B cell (primary cell): ENCODE measurements around the gene KLHL3. TPM values are rescaled to one million over a fixed set of nuclear protein-coding genes. Genes with fewer than 3 reads are reported as not detected.

Experiments used
- ATAC-seq: fragments of 200-7000 bp; cut with Tn5 transposase; one replicate; pipeline ENCODE4 v1.10.0; 2021; ENCODE audit warnings: low read depth, mild to moderate bottlenecking, moderate number of reproducible peaks, moderate library complexity
- CTCF ChIA-PET: fragments of 350-600 bp; sonication (Branson Sonifier 250); formaldehyde crosslinking; loops from one replicate; lab custom pipeline; 2021; ENCODE audit warnings: antibody characterized with exemption, inconsistent platforms; lab: Charles Lee
- POLR2A ChIA-PET: fragments of 350-600 bp; sonication (Branson Sonifier 250); formaldehyde crosslinking; loops from one replicate; lab custom pipeline; 2021; ENCODE audit warnings: antibody characterized with exemption; lab: Charles Lee
- DNase-seq: peaks from one replicate; pipeline ENCODE4 v3.0.0; 2013
- H2AFZ ChIP-seq: 2 replicates; pipeline ENCODE4 v1.6.1; 2012; ENCODE audit warnings: mild to moderate bottlenecking, low read depth, low read length; ENCODE audit not compliant: insufficient read depth, poor library complexity, severe bottlenecking
- H3K27ac ChIP-seq, 2 donors: 1 replicate in 1 of 2; 2 replicates in 1 of 2; pipeline ENCODE4 v1.5.1; 2012 to 2013; ENCODE audit warnings: low read length in 2 of 2, mild to moderate bottlenecking in 2 of 2, moderate library complexity in 1 of 2
- H3K27me3 ChIP-seq, 4 experiments: fragments of 200-600 bp in 1 of 4; sonication (generic) in 1 of 4; replicated peaks in 1 of 4; 1 replicate in 2 of 4; 2 replicates in 2 of 4; pipeline versions ENCODE4 v1.6.1 to v1.7.0; 2013 to 2016; ENCODE audit warnings: low read length in 3 of 4, mild to moderate bottlenecking in 2 of 4, mixed read lengths in 1 of 4, moderate library complexity in 1 of 4; ENCODE audit not compliant: insufficient read depth in 4 of 4, control insufficient read depth in 3 of 4; ENCODE audit errors: control extremely low read depth in 1 of 4
- H3K36me3 ChIP-seq, 2 experiments: replicated peaks in 1 of 2; 1 replicate in 1 of 2; 2 replicates in 1 of 2; pipeline versions ENCODE4 v1.6.1 to v1.7.1; 2013; ENCODE audit warnings: low read length in 1 of 2; ENCODE audit not compliant: insufficient read depth in 2 of 2, control insufficient read depth in 1 of 2; ENCODE audit errors: control extremely low read depth in 1 of 2, extremely low read depth in 1 of 2
- H3K4me1 ChIP-seq, 2 donors: fragments of 200-600 bp in 1 of 2; sonication (generic) in 1 of 2; 1 replicate in 1 of 2; 2 replicates in 1 of 2; pipeline versions ENCODE4 v1.5.1 to v1.6.1; 2013 to 2017; ENCODE audit warnings: low read length in 2 of 2; ENCODE audit not compliant: control insufficient read depth in 2 of 2, insufficient read depth in 2 of 2
- H3K4me2 ChIP-seq: replicated peaks from 2 replicates; pipeline ENCODE3; 2012; ENCODE audit warnings: mild to moderate bottlenecking, low read depth, low read length; ENCODE audit not compliant: poor library complexity, severe bottlenecking
- H3K4me3 ChIP-seq, 5 experiments: fragments of 200-600 bp in 1 of 5; sonication (generic) in 1 of 5; 1 replicate in 3 of 5; 2 replicates in 2 of 5; pipeline versions ENCODE4 v1.5.1 to v1.7.0; 2011 to 2016; ENCODE audit warnings: low read length in 4 of 5, mild to moderate bottlenecking in 4 of 5, low read depth in 2 of 5, control low read depth in 1 of 5, moderate library complexity in 1 of 5; ENCODE audit not compliant: insufficient read depth in 1 of 5; ENCODE audit errors: control extremely low read depth in 1 of 5, extremely low read depth in 1 of 5
- H3K79me2 ChIP-seq: fragments of 200-600 bp; sonication (generic); one replicate; pipeline ENCODE4 v1.6.0; 2016; ENCODE audit warnings: low read length; ENCODE audit not compliant: control insufficient read depth, insufficient read depth
- H3K9ac ChIP-seq: fragments of 200-600 bp; sonication (generic); 2 replicates; pipeline ENCODE4 v1.6.1; 2017; ENCODE audit warnings: mild to moderate bottlenecking, low read length, moderate library complexity
- H3K9me3 ChIP-seq, 3 donors: one replicate each; pipeline versions ENCODE4 v1.6.1 to v1.7.1; 2013; ENCODE audit warnings: low read length in 2 of 3; ENCODE audit not compliant: control insufficient read depth in 2 of 3, insufficient read depth in 1 of 3; ENCODE audit errors: control extremely low read depth in 1 of 3
- H4K20me1 ChIP-seq: 2 replicates; pipeline ENCODE4 v1.6.0; 2012; ENCODE audit warnings: mild to moderate bottlenecking, low read length; ENCODE audit not compliant: insufficient read depth, control insufficient read depth, poor library complexity, severe bottlenecking
- H3K27ac Mint-ChIP-seq: one replicate; pipeline ENCODE4 v1.8.0; 2021; ENCODE audit warnings: mixed read lengths
- H3K27me3 Mint-ChIP-seq: one replicate; pipeline ENCODE4 v1.8.0; 2021; ENCODE audit warnings: mixed read lengths
- H3K4me1 Mint-ChIP-seq: one replicate; pipeline ENCODE4 v1.8.0; 2021; ENCODE audit warnings: mixed read lengths
- H3K4me3 Mint-ChIP-seq: one replicate; pipeline ENCODE4 v1.8.0; 2021; ENCODE audit warnings: mixed read lengths
- H3K9me3 Mint-ChIP-seq: one replicate; pipeline ENCODE4 v1.8.0; 2022; ENCODE audit warnings: mixed read lengths; ENCODE audit not compliant: insufficient read depth
- EZH2 ChIP-seq: IDR thresholded peaks from 2 replicates; pipeline ENCODE4 v1.6.1; 2012; ENCODE audit warnings: borderline replicate concordance, low read depth, mild to moderate bottlenecking, moderate library complexity, low read length; ENCODE audit not compliant: insufficient read depth, poor library complexity, severe bottlenecking
- WGBS: methylation state at CpG from one replicate; pipeline ENCODE4 v1.1.5; 2013; ENCODE audit warnings: missing lambda C conversion rate; ENCODE audit not compliant: insufficient coverage; 5-methylcytosine and 5-hydroxymethylcytosine counted together
- intact Hi-C: fragments of 100-400 bp; cut with micrococcal nuclease; formaldehyde crosslinking; loops from one replicate; pipeline ENCODE4 v1.10.0; 2022
- polyA plus RNA-seq: library from polyadenylated mRNA; depleted of rRNA; stranded (reverse); fragments of >200 nt; gene quantifications from 2 replicates; pipeline ENCODE4 v1.2.3, GENCODE V29; 2012
- total RNA-seq, 2 donors: library from RNA; stranded (reverse); fragments of 120-200 nt in 1 of 2; gene quantifications; 1 replicate in 1 of 2; 2 replicates in 1 of 2; pipeline versions ENCODE4 v1.2.3 to v1.2.4, GENCODE V29; 2013 to 2022
- TF ChIP-seq, protein P1 (sequence below): fragments of 200-600 bp; IDR thresholded peaks from one replicate; pipeline ENCODE4 v1.8.0; 2022; ENCODE audit warnings: antibody characterized with exemption, mild to moderate bottlenecking

Gene KLHL3
- total and polyA plus RNA-seq, 2 donors (not counting 1 experiment from before 2014, with no cell fraction given) = 3.3 to 4.5 TPM

DNA sequence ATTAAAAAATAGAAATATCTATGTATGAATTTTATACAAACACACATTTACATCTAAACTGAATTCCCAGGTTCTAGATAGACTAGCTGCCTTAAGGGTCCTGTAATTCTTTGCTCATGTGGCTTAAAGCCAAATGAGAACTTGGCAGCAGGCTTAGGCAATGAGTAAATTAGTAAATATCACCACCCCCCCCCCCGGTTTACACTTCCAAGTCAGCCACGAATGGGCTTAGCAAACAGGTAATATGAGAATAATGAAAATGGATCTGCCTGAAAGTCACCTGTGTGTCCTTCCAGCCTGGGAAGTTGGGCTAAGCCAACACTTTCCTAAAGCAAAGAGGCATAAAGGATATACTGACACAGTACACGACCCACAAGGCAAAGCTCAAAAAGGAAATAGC is 108.6 kb downstream of the KLHL3 start:
- TF ChIP-seq, protein P1, sequence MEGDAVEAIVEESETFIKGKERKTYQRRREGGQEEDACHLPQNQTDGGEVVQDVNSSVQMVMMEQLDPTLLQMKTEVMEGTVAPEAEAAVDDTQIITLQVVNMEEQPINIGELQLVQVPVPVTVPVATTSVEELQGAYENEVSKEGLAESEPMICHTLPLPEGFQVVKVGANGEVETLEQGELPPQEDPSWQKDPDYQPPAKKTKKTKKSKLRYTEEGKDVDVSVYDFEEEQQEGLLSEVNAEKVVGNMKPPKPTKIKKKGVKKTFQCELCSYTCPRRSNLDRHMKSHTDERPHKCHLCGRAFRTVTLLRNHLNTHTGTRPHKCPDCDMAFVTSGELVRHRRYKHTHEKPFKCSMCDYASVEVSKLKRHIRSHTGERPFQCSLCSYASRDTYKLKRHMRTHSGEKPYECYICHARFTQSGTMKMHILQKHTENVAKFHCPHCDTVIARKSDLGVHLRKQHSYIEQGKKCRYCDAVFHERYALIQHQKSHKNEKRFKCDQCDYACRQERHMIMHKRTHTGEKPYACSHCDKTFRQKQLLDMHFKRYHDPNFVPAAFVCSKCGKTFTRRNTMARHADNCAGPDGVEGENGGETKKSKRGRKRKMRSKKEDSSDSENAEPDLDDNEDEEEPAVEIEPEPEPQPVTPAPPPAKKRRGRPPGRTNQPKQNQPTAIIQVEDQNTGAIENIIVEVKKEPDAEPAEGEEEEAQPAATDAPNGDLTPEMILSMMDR = no peak
- no peak for TF ChIP-seq EZH2
- Mint-ChIP-seq H3K4me1 (peaks cover 5% of the 10 kb centered on the region), H3K4me3 (no peak overlapping the region), H3K9me3 (no peaks in the 10 kb centered on the region), H3K27me3 (no peaks in the 10 kb centered on the region), H3K27ac (no peak overlapping the region)
- ATAC-seq (no peak), DNase-seq (no peak)
- H3K9me3 ChIP-seq = no peaks in the 10 kb centered on the region
- no peaks in the 10 kb centered on the region for H3K4me1 ChIP-seq
- no peak overlapping the region for H3K27ac ChIP-seq
- intact Hi-C loops = no loop called here
- H3K9ac ChIP-seq = no peak overlapping the region
- ChIA-PET CTCF (interaction anchor here (0.6 to 9.0 kb wide), 4 partner anchors 109 to 442 kb away, joined by 3 to 128 read pairs (median 6); partner anchors contain the start of gene KLHL3), POLR2A (no interaction called here)
- H3K4me3 ChIP-seq = no peak overlapping the region
- no peaks in the 10 kb centered on the region for H4K20me1 ChIP-seq
- no peak overlapping the region for H3K4me2 ChIP-seq
- WGBS = no CpG with 5 or more reads among the region's 3 CpGs
- no peaks in the 10 kb centered on the region for H3K36me3 ChIP-seq
- H2AFZ ChIP-seq = no peak overlapping the region
- no peaks in the 10 kb centered on the region for H3K79me2 ChIP-seq
- H3K27me3 ChIP-seq = no peaks in the 10 kb centered on the region

DNA sequence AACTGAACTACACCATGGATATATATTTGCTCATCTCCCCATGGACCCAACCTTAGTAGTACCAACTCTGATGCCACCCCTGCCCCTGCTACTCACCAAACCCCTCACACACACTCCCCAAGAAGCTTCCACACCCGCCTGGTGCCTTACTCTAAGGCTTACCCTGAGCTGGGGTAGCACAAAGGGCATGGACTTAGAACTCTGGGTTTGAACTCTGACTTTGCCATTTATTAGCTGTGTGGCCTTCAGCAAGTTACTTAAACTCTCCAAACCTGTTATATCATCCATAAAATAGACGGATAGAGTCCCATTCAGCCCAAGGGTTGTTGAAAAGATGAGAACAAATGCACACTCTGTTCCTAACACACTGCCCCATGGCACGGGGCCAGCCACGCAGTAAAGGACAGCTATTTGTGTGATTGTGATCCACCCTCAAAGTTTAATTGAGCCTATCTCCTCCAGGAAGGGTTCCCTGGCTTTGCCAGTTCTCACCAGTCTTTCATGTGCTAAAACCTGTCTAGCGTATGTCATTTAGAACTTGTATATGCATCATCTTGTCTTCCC is 111.0 kb downstream of the KLHL3 start:
- Histone ChIP-seq H3K4me3 (no peak overlapping the region), H3K9me3 (no peaks in the 10 kb centered on the region), H3K79me2 (no peaks in the 10 kb centered on the region), H3K27me3 (no peaks in the 10 kb centered on the region), H4K20me1 (no peaks in the 10 kb centered on the region), H3K36me3 (no peaks in the 10 kb centered on the region), H3K4me2 (no peak overlapping the region), H3K9ac (no peak overlapping the region), H2AFZ (no peak overlapping the region), H3K4me1 (no peaks in the 10 kb centered on the region), H3K27ac (no peak overlapping the region)
- CTCF ChIA-PET = interaction anchor here (9.0 kb wide), 1 partner anchor 117 kb away, joined by 128 read pairs; no protein-coding TSS in a partner anchor
- POLR2A ChIA-PET = no interaction called here
- Mint-ChIP-seq H3K9me3 (no peaks in the 10 kb centered on the region), H3K27ac (no peak overlapping the region), H3K4me1 (peaks cover 5% of the 10 kb centered on the region), H3K27me3 (no peaks in the 10 kb centered on the region), H3K4me3 (no peak overlapping the region)
- TF ChIP-seq EZH2 = no peak
- TF ChIP-seq, protein P1 = no peak
- DNase-seq (no peak), ATAC-seq (no peak)
- WGBS = 86% methylated on average over 3 of the region's 5 CpGs
- intact Hi-C loops = no loop called here
